IMR-90 (cell line): ENCODE measurements around the gene NHEJ1. TPM values are rescaled to one million over a fixed set of nuclear protein-coding genes. Genes with fewer than 3 reads are reported as not detected.

Source experiments
- ATAC-seq: fragments of 200-7000 bp; cut with Tn5 transposase; 2 replicates; pipeline ENCODE4 v1.9.1; 2020; ENCODE audit warnings: low read depth, mild to moderate bottlenecking, moderate library complexity
- BruUV-seq: library from RNA; stranded (reverse); fragments of 400-500 nt; replicated peaks from 2 replicates; lab custom pipeline; 2021; lab: Mats Ljungman, UMichigan
- CTCF ChIA-PET: fragments of 300-600 bp; formaldehyde crosslinking; extraction: SDS; loops from one replicate; lab custom pipeline; 2021; ENCODE audit warnings: antibody characterized with exemption; lab: Yijun Ruan, JAX
- POLR2A ChIA-PET: fragments of 300-600 bp; sonication (Branson Sonifier 250); formaldehyde crosslinking; loops from one replicate; lab custom pipeline; 2022; ENCODE audit warnings: antibody characterized with exemption; ENCODE audit not compliant: unreplicated experiment; lab: Charles Lee
- DNase-seq: peaks from one replicate; pipeline ENCODE4 v3.0.0; 2013
- H2AFZ ChIP-seq: replicated peaks from 2 replicates; pipeline ENCODE3; 2013; ENCODE audit warnings: low read length, mild to moderate bottlenecking; ENCODE audit not compliant: poor library complexity
- H2AK5ac ChIP-seq: 2 replicates; pipeline ENCODE4 v1.6.1; 2013; ENCODE audit warnings: low read depth, low read length, inconsistent platforms
- H2AK9ac ChIP-seq: replicated peaks from 2 replicates; pipeline ENCODE3; 2013; ENCODE audit warnings: mild to moderate bottlenecking, low read depth, low read length, moderate library complexity; ENCODE audit not compliant: poor library complexity
- H2BK120ac ChIP-seq: 2 replicates; pipeline ENCODE4 v1.6.1; 2013; ENCODE audit warnings: low read depth, low read length, inconsistent platforms
- H2BK15ac ChIP-seq: 3 replicates; pipeline ENCODE4 v1.6.1; 2013; ENCODE audit warnings: low read depth, low read length, inconsistent platforms
- H2BK20ac ChIP-seq: 2 replicates; pipeline ENCODE4 v1.6.1; 2013; ENCODE audit warnings: low read depth, mild to moderate bottlenecking, inconsistent platforms, low read length, moderate library complexity
- H2BK5ac ChIP-seq: 2 replicates; pipeline ENCODE4 v1.6.1; 2013; ENCODE audit warnings: mild to moderate bottlenecking, low read depth, low read length, inconsistent platforms; ENCODE audit not compliant: poor library complexity, severe bottlenecking
- H3K14ac ChIP-seq: replicated peaks from 2 replicates; pipeline ENCODE4 v1.6.1; 2013; ENCODE audit warnings: low read depth, low read length, inconsistent platforms
- H3K18ac ChIP-seq: 2 replicates; pipeline ENCODE4 v1.6.1; 2013; ENCODE audit warnings: low read depth, low read length, control low read depth
- H3K23ac ChIP-seq: 2 replicates; pipeline ENCODE4 v1.6.1; 2013; ENCODE audit warnings: low read depth, low read length, inconsistent platforms
- H3K27ac ChIP-seq: 2 replicates; pipeline ENCODE4 v1.5.1; 2013; ENCODE audit warnings: mild to moderate bottlenecking, control low read depth, low read length; ENCODE audit not compliant: insufficient read depth
- H3K27me3 ChIP-seq: 2 replicates; pipeline ENCODE4 v1.6.1; 2013; ENCODE audit warnings: low read length; ENCODE audit not compliant: control insufficient read depth, insufficient read depth
- H3K36me3 ChIP-seq: 2 replicates; pipeline ENCODE4 v1.6.1; 2013; ENCODE audit warnings: low read length, mixed read lengths; ENCODE audit not compliant: control insufficient read depth, insufficient read depth
- H3K4ac ChIP-seq: 2 replicates; pipeline ENCODE4 v1.6.1; 2013; ENCODE audit warnings: low read depth, low read length, inconsistent platforms
- H3K4me1 ChIP-seq: 2 replicates; pipeline ENCODE4 v1.6.1; 2013; ENCODE audit warnings: low read length, mixed read lengths; ENCODE audit not compliant: control insufficient read depth, insufficient read depth
- H3K4me2 ChIP-seq: 2 replicates; pipeline ENCODE4 v1.6.1; 2013; ENCODE audit warnings: low read depth, mild to moderate bottlenecking, control low read depth, low read length, moderate library complexity
- H3K4me3 ChIP-seq: 2 replicates; pipeline ENCODE4 v1.5.1; 2013; ENCODE audit warnings: low read depth, mild to moderate bottlenecking, control low read depth, low read length, moderate library complexity; ENCODE audit not compliant: insufficient read depth
- H3K56ac ChIP-seq: 2 replicates; pipeline ENCODE4 v1.6.1; 2013; ENCODE audit warnings: low read length, inconsistent platforms; ENCODE audit not compliant: insufficient read depth; ENCODE audit errors: extremely low read depth
- H3K79me1 ChIP-seq, 2 experiments: 2 replicates each; pipeline ENCODE4 v1.6.1; 2013; ENCODE audit warnings: low read length in 2 of 2, inconsistent platforms in 1 of 2, low read depth in 1 of 2
- H3K9ac ChIP-seq: 2 replicates; pipeline ENCODE4 v1.6.1; 2013; ENCODE audit warnings: low read depth, low read length, control low read depth
- H3K9me1 ChIP-seq: 2 replicates; pipeline ENCODE4 v1.6.1; 2013; ENCODE audit warnings: low read length, inconsistent platforms; ENCODE audit not compliant: insufficient read depth
- H3K9me3 ChIP-seq: 2 replicates; pipeline ENCODE4 v1.6.1; 2013; ENCODE audit warnings: low read length; ENCODE audit not compliant: control insufficient read depth, insufficient read depth
- H4K20me1 ChIP-seq: 2 replicates; pipeline ENCODE4 v1.6.1; 2013; ENCODE audit warnings: low read length, inconsistent platforms; ENCODE audit not compliant: insufficient read depth
- H4K5ac ChIP-seq: 2 replicates; pipeline ENCODE4 v1.6.1; 2013; ENCODE audit warnings: mild to moderate bottlenecking, low read depth, low read length, control low read depth
- H4K8ac ChIP-seq, 2 experiments: 2 replicates each; pipeline ENCODE4 v1.6.1; 2013; ENCODE audit warnings: low read depth in 2 of 2, low read length in 2 of 2, control low read depth in 1 of 2, inconsistent platforms in 1 of 2
- H4K91ac ChIP-seq: 2 replicates; pipeline ENCODE4 v1.6.1; 2013; ENCODE audit warnings: low read depth, low read length, inconsistent platforms; ENCODE audit not compliant: insufficient read depth
- BHLHE40 ChIP-seq: fragments of 150-350 bp; IDR thresholded peaks from 2 replicates; pipeline ENCODE4 v1.6.1; 2016; ENCODE audit warnings: mild to moderate bottlenecking, low read depth, low read length
- CEBPB ChIP-seq: IDR thresholded peaks from 2 replicates; pipeline ENCODE4 v1.6.1; 2012; ENCODE audit warnings: low read depth, low read length, improper control_type of control experiment
- CHD1 ChIP-seq: IDR thresholded peaks from 2 replicates; pipeline ENCODE4 v1.6.1; 2012; ENCODE audit warnings: low read depth, low read length, improper control_type of control experiment
- FOS ChIP-seq: fragments of 150-350 bp; IDR thresholded peaks from 2 replicates; pipeline ENCODE4 v1.6.1; 2016; ENCODE audit warnings: low read depth, low read length
- MAFK ChIP-seq: IDR thresholded peaks from 2 replicates; pipeline ENCODE4 v1.6.1; 2012; ENCODE audit warnings: low read depth, low read length, improper control_type of control experiment
- MAZ ChIP-seq: IDR thresholded peaks from 2 replicates; pipeline ENCODE4 v1.6.1; 2012; ENCODE audit warnings: low read depth, mild to moderate bottlenecking, low read length, improper control_type of control experiment, moderate library complexity, borderline replicate concordance
- MXI1 ChIP-seq: IDR thresholded peaks from 2 replicates; pipeline ENCODE4 v1.6.1; 2012; ENCODE audit warnings: low read depth, mild to moderate bottlenecking, low read length, moderate library complexity, borderline replicate concordance
- NFE2L2 ChIP-seq: fragments of 150-350 bp; IDR thresholded peaks from 2 replicates; pipeline ENCODE4 v1.6.1; 2016; ENCODE audit warnings: low read depth, mild to moderate bottlenecking, low read length
- POLR2A ChIP-seq: IDR thresholded peaks from 2 replicates; pipeline ENCODE4 v1.6.1; 2012; ENCODE audit warnings: mild to moderate bottlenecking, low read depth, low read length
- RAD21 ChIP-seq: IDR thresholded peaks from 2 replicates; pipeline ENCODE4 v1.6.1; 2012; ENCODE audit warnings: low read length, improper control_type of control experiment
- WGBS, 2 experiments: methylation state at CpG; one replicate each; pipeline versions ENCODE4 v1.1.5 to v1.1.7; 2013; ENCODE audit warnings: missing lambda C conversion rate in 2 of 2; ENCODE audit not compliant: insufficient read length in 1 of 2; ENCODE audit errors: extremely low coverage in 2 of 2; 5-methylcytosine and 5-hydroxymethylcytosine counted together
- dilution Hi-C: fragments of 300-500 bp; cut with HindIII; formaldehyde crosslinking; loops from one replicate; pipeline ENCODE4 v1.14.3; 2018; ENCODE audit warnings: low sequenced_read_pairs; ENCODE audit not compliant: unreplicated experiment
- in situ Hi-C: fragments of 300-500 bp; cut with MboI; formaldehyde crosslinking; loops from 3 replicates; pipeline ENCODE4 v1.14.3; 2019; ENCODE audit warnings: low sequenced_read_pairs, inconsistent platforms, mixed read lengths
- intact Hi-C: fragments of 100-400 bp; cut with micrococcal nuclease; formaldehyde crosslinking; loops from 2 replicates; pipeline ENCODE4 v1.10.0; 2022
- polyA plus RNA-seq, 3 experiments: library from polyadenylated mRNA; depleted of rRNA; stranded (reverse); fragments of >200 nt; gene quantifications; 2 replicates each; pipeline ENCODE4 v1.2.3, GENCODE V29; 2012; ENCODE audit warnings: low replicate concordance in 1 of 3
- total RNA-seq: library from RNA; depleted of rRNA; stranded (reverse); fragments of >200 nt; gene quantifications from 2 replicates; pipeline ENCODE4 v1.2.3, GENCODE V29; 2012
- TF ChIP-seq, protein P1 (sequence below): conservative IDR thresholded peaks from 2 replicates; pipeline ENCODE4 v1.5.1; 2012; ENCODE audit warnings: mild to moderate bottlenecking, low read depth, low read length, improper control_type of control experiment
- TF ChIP-seq, protein P2 (sequence below): fragments of 150-350 bp; IDR thresholded peaks from 2 replicates; pipeline ENCODE4 v1.6.1; 2016; ENCODE audit warnings: low read depth, mild to moderate bottlenecking, low read length, moderate library complexity, borderline replicate concordance
- TF ChIP-seq, protein P3 (sequence below): fragments of 150-350 bp; IDR thresholded peaks from 2 replicates; pipeline ENCODE4 v1.6.1; 2017; ENCODE audit warnings: mild to moderate bottlenecking, antibody characterized with exemption, low read length, low read depth

NHEJ1 gene
- total and polyA plus RNA-seq, 2 of the 4 experiments (the other 2 are of a cell fraction): 12.5 to 23.1 TPM

DNA sequence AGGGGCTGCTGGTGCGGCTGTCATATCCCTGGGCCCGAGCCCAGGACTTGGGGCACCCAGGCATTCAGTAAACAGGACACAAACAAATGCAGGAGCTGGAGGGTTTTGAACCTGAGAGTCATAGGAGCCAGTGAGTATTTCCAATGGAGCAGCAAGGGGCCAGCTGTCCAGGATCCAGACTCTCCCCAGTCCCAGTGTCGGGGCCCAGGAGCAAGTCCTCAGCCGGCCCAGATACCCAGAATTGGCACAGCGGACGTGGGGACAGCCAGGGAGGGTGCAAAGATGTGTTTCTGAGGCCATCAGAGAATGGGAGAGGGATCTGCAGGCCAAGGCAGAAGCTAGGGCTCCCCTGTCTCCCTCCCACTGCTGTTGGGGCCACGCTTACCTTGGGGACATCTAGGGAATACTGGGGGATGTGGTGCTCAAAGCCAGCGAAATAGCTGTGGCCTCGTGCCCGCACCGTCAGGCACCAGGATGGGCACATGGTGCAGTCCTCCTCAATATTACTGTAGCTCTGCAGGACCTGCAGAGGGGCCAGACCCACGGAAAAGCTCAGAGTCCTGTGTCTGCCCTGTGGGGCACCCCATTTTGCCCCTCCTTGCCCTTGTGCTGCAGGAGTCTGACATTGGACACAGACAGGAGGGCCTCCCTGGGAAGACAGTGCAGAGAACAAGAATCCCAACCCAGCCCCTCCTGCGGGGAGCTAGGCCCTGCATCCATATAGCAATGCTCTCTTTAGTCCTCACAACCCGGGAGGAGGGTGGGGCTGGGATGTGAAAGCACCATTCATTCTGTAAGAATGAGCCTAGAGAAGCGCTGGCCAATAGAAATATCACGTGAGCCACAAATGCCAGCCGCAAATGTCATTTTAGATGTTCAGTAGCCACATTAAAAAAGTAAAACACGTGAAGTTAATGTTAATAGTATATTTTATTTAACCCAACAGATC lies 134.7 kb downstream of the NHEJ1 start:
- TF ChIP-seq, protein P1, sequence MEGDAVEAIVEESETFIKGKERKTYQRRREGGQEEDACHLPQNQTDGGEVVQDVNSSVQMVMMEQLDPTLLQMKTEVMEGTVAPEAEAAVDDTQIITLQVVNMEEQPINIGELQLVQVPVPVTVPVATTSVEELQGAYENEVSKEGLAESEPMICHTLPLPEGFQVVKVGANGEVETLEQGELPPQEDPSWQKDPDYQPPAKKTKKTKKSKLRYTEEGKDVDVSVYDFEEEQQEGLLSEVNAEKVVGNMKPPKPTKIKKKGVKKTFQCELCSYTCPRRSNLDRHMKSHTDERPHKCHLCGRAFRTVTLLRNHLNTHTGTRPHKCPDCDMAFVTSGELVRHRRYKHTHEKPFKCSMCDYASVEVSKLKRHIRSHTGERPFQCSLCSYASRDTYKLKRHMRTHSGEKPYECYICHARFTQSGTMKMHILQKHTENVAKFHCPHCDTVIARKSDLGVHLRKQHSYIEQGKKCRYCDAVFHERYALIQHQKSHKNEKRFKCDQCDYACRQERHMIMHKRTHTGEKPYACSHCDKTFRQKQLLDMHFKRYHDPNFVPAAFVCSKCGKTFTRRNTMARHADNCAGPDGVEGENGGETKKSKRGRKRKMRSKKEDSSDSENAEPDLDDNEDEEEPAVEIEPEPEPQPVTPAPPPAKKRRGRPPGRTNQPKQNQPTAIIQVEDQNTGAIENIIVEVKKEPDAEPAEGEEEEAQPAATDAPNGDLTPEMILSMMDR: no peak
- TF ChIP-seq NFE2L2: no peak
- no peak for TF ChIP-seq CEBPB
- TF ChIP-seq, protein P2, sequence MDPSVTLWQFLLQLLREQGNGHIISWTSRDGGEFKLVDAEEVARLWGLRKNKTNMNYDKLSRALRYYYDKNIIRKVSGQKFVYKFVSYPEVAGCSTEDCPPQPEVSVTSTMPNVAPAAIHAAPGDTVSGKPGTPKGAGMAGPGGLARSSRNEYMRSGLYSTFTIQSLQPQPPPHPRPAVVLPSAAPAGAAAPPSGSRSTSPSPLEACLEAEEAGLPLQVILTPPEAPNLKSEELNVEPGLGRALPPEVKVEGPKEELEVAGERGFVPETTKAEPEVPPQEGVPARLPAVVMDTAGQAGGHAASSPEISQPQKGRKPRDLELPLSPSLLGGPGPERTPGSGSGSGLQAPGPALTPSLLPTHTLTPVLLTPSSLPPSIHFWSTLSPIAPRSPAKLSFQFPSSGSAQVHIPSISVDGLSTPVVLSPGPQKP: no peak
- TF ChIP-seq FOS: no peak
- TF ChIP-seq BHLHE40: no peak
- TF ChIP-seq MAZ: no peak
- no peak for TF ChIP-seq MAFK
- TF ChIP-seq CHD1: no peak
- TF ChIP-seq MXI1: no peak
- no peak for TF ChIP-seq POLR2A
- TF ChIP-seq, protein P3, sequence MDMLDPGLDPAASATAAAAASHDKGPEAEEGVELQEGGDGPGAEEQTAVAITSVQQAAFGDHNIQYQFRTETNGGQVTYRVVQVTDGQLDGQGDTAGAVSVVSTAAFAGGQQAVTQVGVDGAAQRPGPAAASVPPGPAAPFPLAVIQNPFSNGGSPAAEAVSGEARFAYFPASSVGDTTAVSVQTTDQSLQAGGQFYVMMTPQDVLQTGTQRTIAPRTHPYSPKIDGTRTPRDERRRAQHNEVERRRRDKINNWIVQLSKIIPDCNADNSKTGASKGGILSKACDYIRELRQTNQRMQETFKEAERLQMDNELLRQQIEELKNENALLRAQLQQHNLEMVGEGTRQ: no peak
- TF ChIP-seq RAD21: no peak
- Histone ChIP-seq H3K27ac (no peak overlapping the region), H3K4me2 (no peak overlapping the region), H4K5ac (no peak overlapping the region), H3K9me3 (no peaks in the 10 kb centered on the region), H2AK9ac (no peak overlapping the region), H3K9ac (no peak overlapping the region), H2BK20ac (no peak overlapping the region), H3K18ac (no peak overlapping the region), H3K14ac (no peak overlapping the region), H4K91ac (no peak overlapping the region), H3K4me1 (no peaks in the 10 kb centered on the region), H3K23ac (no peak overlapping the region), H4K20me1 (0 out of 2 replicates have a peak, but pooled peaks cover 8% of the 10 kb centered on the region), H2BK5ac (no peak overlapping the region), H3K27me3 (peaks cover 61% of the 10 kb centered on the region), H3K9me1 (no peaks in the 10 kb centered on the region), H2AK5ac (no peak overlapping the region), H3K4me3 (no peak overlapping the region), H3K36me3 (no peaks in the 10 kb centered on the region), H2AFZ (no peak overlapping the region), H2BK120ac (no peak overlapping the region), H2BK15ac (no peak overlapping the region), H3K56ac (no peak overlapping the region), H4K8ac (no peak overlapping the region), H3K4ac (no peak overlapping the region), H3K79me1 (no peaks in the 10 kb centered on the region)
- dilution Hi-C loops: no loop called here
- ChIA-PET CTCF (no interaction called here), POLR2A (no interaction called here)
- 60% methylated on average over 4 of the region's 18 CpGs; no CpG with 5 or more reads in 1 of the 2 experiments for WGBS, 2 experiments
- no TSS peak for BruUV-seq
- ATAC-seq: no peak
- DNase-seq: no peak
- in situ Hi-C loops: loop anchor here (5.0 kb wide), 1 partner anchor 126 kb away; no protein-coding TSS in a partner anchor
- intact Hi-C loops: no loop called here
